H9 (cell line): ENCODE measurements around the gene SORCS2. TPM values are rescaled to one million over a fixed set of nuclear protein-coding genes. Genes with fewer than 3 reads are reported as not detected.

Experiments
- DNase-seq: peaks from one replicate; pipeline ENCODE4 v3.0.0-alpha.2; 2017
- H2AFZ ChIP-seq: one replicate; pipeline ENCODE4 v1.6.1; 2013; ENCODE audit warnings: mild to moderate bottlenecking, low read length, control low read depth, moderate library complexity
- H2AK5ac ChIP-seq: 2 replicates; pipeline ENCODE4 v1.6.1; 2013; ENCODE audit warnings: low read length, control low read depth, mixed read lengths; ENCODE audit not compliant: insufficient read length
- H2BK120ac ChIP-seq: one replicate; pipeline ENCODE4 v1.6.1; 2013; ENCODE audit warnings: low read depth, mild to moderate bottlenecking, low read length, control low read depth, inconsistent platforms; ENCODE audit not compliant: poor library complexity, severe bottlenecking
- H2BK12ac ChIP-seq: 2 replicates; pipeline ENCODE4 v1.6.1; 2013; ENCODE audit warnings: low read length, control low read depth, mixed read lengths, low read depth; ENCODE audit not compliant: insufficient read length
- H2BK15ac ChIP-seq: 2 replicates; pipeline ENCODE4 v1.6.1; 2013; ENCODE audit warnings: low read depth, low read length, control low read depth
- H2BK20ac ChIP-seq: one replicate; pipeline ENCODE4 v1.6.1; 2013; ENCODE audit warnings: low read depth, mild to moderate bottlenecking, low read length, control low read depth, inconsistent platforms; ENCODE audit not compliant: poor library complexity, severe bottlenecking
- H2BK5ac ChIP-seq: 2 replicates; pipeline ENCODE4 v1.6.1; 2013; ENCODE audit warnings: low read length, control low read depth, mixed read lengths; ENCODE audit not compliant: insufficient read length
- H3K14ac ChIP-seq: 2 replicates; pipeline ENCODE4 v1.6.1; 2013; ENCODE audit warnings: low read length, control low read depth; ENCODE audit not compliant: insufficient read depth
- H3K18ac ChIP-seq: 2 replicates; pipeline ENCODE4 v1.6.1; 2013; ENCODE audit warnings: low read depth, mild to moderate bottlenecking, mixed read lengths, low read length, control low read depth; ENCODE audit not compliant: insufficient read length
- H3K23ac ChIP-seq: 2 replicates; pipeline ENCODE4 v1.6.1; 2013; ENCODE audit warnings: low read length, control low read depth, mixed read lengths, low read depth; ENCODE audit not compliant: insufficient read length
- H3K23me2 ChIP-seq: 2 replicates; pipeline ENCODE4 v1.6.1; 2013; ENCODE audit warnings: low read depth, mild to moderate bottlenecking, mixed read lengths, low read length, control low read depth; ENCODE audit not compliant: insufficient read length, poor library complexity, severe bottlenecking
- H3K27ac ChIP-seq: 2 replicates; pipeline ENCODE4 v1.5.1; 2013; ENCODE audit warnings: low read length, control low read depth, mixed read lengths, low read depth; ENCODE audit not compliant: insufficient read length
- H3K27me3 ChIP-seq: 2 replicates; pipeline ENCODE4 v1.6.1; 2013; ENCODE audit warnings: low read length, control low read depth, inconsistent platforms; ENCODE audit not compliant: insufficient read depth
- H3K4ac ChIP-seq: 2 replicates; pipeline ENCODE4 v1.6.1; 2013; ENCODE audit warnings: low read depth, mild to moderate bottlenecking, control low read depth, inconsistent platforms, low read length, moderate library complexity
- H3K4me1 ChIP-seq: 2 replicates; pipeline ENCODE4 v1.6.1; 2013; ENCODE audit warnings: low read length, control low read depth, inconsistent platforms; ENCODE audit not compliant: insufficient read depth
- H3K4me2 ChIP-seq: 2 replicates; pipeline ENCODE4 v1.6.1; 2013; ENCODE audit warnings: low read length, control low read depth, mixed read lengths; ENCODE audit not compliant: insufficient read length, insufficient read depth
- H3K56ac ChIP-seq: 2 replicates; pipeline ENCODE4 v1.6.1; 2013; ENCODE audit warnings: low read depth, mild to moderate bottlenecking, mixed read lengths, low read length, control low read depth; ENCODE audit not compliant: insufficient read length
- H3K79me1 ChIP-seq: 2 replicates; pipeline ENCODE4 v1.6.1; 2013; ENCODE audit warnings: low read depth, mild to moderate bottlenecking, moderate library complexity, low read length, control low read depth, inconsistent platforms; ENCODE audit not compliant: insufficient read depth, poor library complexity, severe bottlenecking
- H3K79me2 ChIP-seq: 2 replicates; pipeline ENCODE4 v1.6.1; 2013; ENCODE audit warnings: low read length, control low read depth, inconsistent platforms; ENCODE audit not compliant: insufficient read depth
- H3K9ac ChIP-seq: 2 replicates; pipeline ENCODE4 v1.6.1; 2013; ENCODE audit warnings: low read length, control low read depth, mixed read lengths; ENCODE audit not compliant: insufficient read length; ENCODE audit errors: extremely low read depth
- H3K9me3 ChIP-seq: one replicate; pipeline ENCODE4 v1.6.1; 2013; ENCODE audit warnings: low read depth, low read length, inconsistent platforms; ENCODE audit not compliant: control insufficient read depth
- H3T11ph ChIP-seq: one replicate; pipeline ENCODE4 v1.6.1; 2013; ENCODE audit warnings: mild to moderate bottlenecking, low read length, control low read depth, inconsistent platforms
- H4K20me1 ChIP-seq: one replicate; pipeline ENCODE4 v1.6.1; 2013; ENCODE audit not compliant: control insufficient read depth, insufficient read length, insufficient read depth
- H4K5ac ChIP-seq: 2 replicates; pipeline ENCODE4 v1.6.1; 2013; ENCODE audit warnings: low read depth, mild to moderate bottlenecking, mixed read lengths, low read length, control low read depth; ENCODE audit not compliant: insufficient read length
- H4K8ac ChIP-seq: replicated peaks from 2 replicates; pipeline ENCODE4 v1.6.1; 2013; ENCODE audit warnings: low read length, control low read depth, mixed read lengths, low read depth; ENCODE audit not compliant: insufficient read length
- H4K91ac ChIP-seq: 2 replicates; pipeline ENCODE4 v1.6.1; 2013; ENCODE audit warnings: low read depth, mild to moderate bottlenecking, moderate library complexity, mixed read lengths, low read length, control low read depth; ENCODE audit not compliant: insufficient read length
- H3K27ac Mint-ChIP-seq, 3 experiments: 2 replicates in 2 of 3; 3 replicates in 1 of 3; pipeline ENCODE4 v1.8.0; 2020 to 2021; ENCODE audit warnings: mixed read lengths in 3 of 3, mild to moderate bottlenecking in 1 of 3, moderate library complexity in 1 of 3
- H3K27me3 Mint-ChIP-seq: 2 replicates; pipeline ENCODE4 v1.8.0; 2021; ENCODE audit warnings: low read depth, mild to moderate bottlenecking, moderate library complexity, mixed read lengths
- H3K36me3 Mint-ChIP-seq, 3 experiments: 2 replicates in 2 of 3; 3 replicates in 1 of 3; pipeline ENCODE4 v1.8.0; 2020 to 2021; ENCODE audit warnings: low read depth in 3 of 3, mixed read lengths in 3 of 3; ENCODE audit not compliant: insufficient read depth in 1 of 3
- H3K4me1 Mint-ChIP-seq, 2 experiments: 2 replicates each; pipeline ENCODE4 v1.8.0; 2020; ENCODE audit warnings: mixed read lengths in 2 of 2
- H3K4me3 Mint-ChIP-seq, 2 experiments: 2 replicates in 1 of 2; 3 replicates in 1 of 2; pipeline ENCODE4 v1.8.0; 2020 to 2021; ENCODE audit warnings: mild to moderate bottlenecking in 2 of 2, mixed read lengths in 2 of 2, moderate library complexity in 1 of 2
- H3K9me3 Mint-ChIP-seq, 2 experiments: 2 replicates in 1 of 2; 3 replicates in 1 of 2; pipeline ENCODE4 v1.8.0; 2020; ENCODE audit warnings: mild to moderate bottlenecking in 2 of 2, mixed read lengths in 2 of 2, moderate library complexity in 1 of 2
- CTCF ChIP-seq: fragments of 200-600 bp; sonication (generic); conservative IDR thresholded peaks from 3 replicates; pipeline ENCODE4 v1.8.0; 2021; ENCODE audit warnings: antibody characterized with exemption, mild to moderate bottlenecking
- WGBS: extraction: QIAGEN DNeasy Blood & Tissue Kit; methylation state at CpG from one replicate; pipeline ENCODE4 v1.1.7; 2013; ENCODE audit warnings: missing lambda C conversion rate, low lambda C conversion rate, mixed read lengths; ENCODE audit not compliant: insufficient read length; ENCODE audit errors: extremely low coverage; 5-methylcytosine and 5-hydroxymethylcytosine counted together
- total RNA-seq: library from RNA; stranded (reverse); gene quantifications from 2 replicates; pipeline ENCODE4 v1.2.1, GENCODE V29; 2021

The SORCS2 gene
- total RNA-seq, 1 experiment from 2014 or later = 0.57 TPM

GRCh38 chr4:7655511-7656243 is 463.3 kb downstream of the SORCS2 start:
- no peak overlapping the region for H2BK20ac ChIP-seq
- no peaks in the 10 kb centered on the region for H3K36me3 Mint-ChIP-seq
- no peak overlapping the region for H3K56ac ChIP-seq
- no peak overlapping the region for H3K27ac ChIP-seq
- no peak overlapping the region for H3K4ac ChIP-seq
- H3K27ac Mint-ChIP-seq = no peak overlapping the region
- H2BK12ac ChIP-seq = no peak overlapping the region
- no peak overlapping the region for H3K23ac ChIP-seq
- no peak overlapping the region for H3K9ac ChIP-seq
- no peak overlapping the region for H4K91ac ChIP-seq
- H4K20me1 ChIP-seq = no peaks in the 10 kb centered on the region
- no peak for TF ChIP-seq CTCF
- H3K4me2 ChIP-seq = no peak overlapping the region
- H4K8ac ChIP-seq = no peak overlapping the region
- no peak overlapping the region; the same call in 1 of the 2 replicates for H3K14ac ChIP-seq
- DNase-seq = no peak
- H3K4me1 Mint-ChIP-seq = peaks cover 23 to 29% of the 10 kb centered on the region in 2 experiments
- no peaks in the 10 kb centered on the region for H3K27me3 ChIP-seq
- no peak overlapping the region for H2BK5ac ChIP-seq
- no peaks in the 10 kb centered on the region for H3K9me3 Mint-ChIP-seq
- H3K4me3 Mint-ChIP-seq = no peak overlapping the region
- no peak overlapping the region for H2AFZ ChIP-seq
- no peaks in the 10 kb centered on the region for H3K79me2 ChIP-seq
- no peaks in the 10 kb centered on the region for H3K79me1 ChIP-seq
- no peak overlapping the region for H3K18ac ChIP-seq
- peaks cover 19% of the 10 kb centered on the region for H3K27me3 Mint-ChIP-seq
- WGBS = no CpG with 5 or more reads among the region's 32 CpGs
- no peak overlapping the region for H2BK15ac ChIP-seq
- H3T11ph ChIP-seq = no peak overlapping the region
- no peaks in the 10 kb centered on the region for H3K23me2 ChIP-seq
- H2AK5ac ChIP-seq = no peak overlapping the region
- no peak overlapping the region for H2BK120ac ChIP-seq
- peaks cover 2% of the 10 kb centered on the region; the same call in 1 of the 2 replicates for H3K4me1 ChIP-seq
- no peaks in the 10 kb centered on the region for H3K9me3 ChIP-seq
- no peak overlapping the region for H4K5ac ChIP-seq
